Measurements from ENCODE around the gene NEB.
"Not testable (repeated sequence)": the region's sequence is repeated elsewhere in the genome, so short reads cannot be mapped to it uniquely, and the experiment has no call there.

DNA sequence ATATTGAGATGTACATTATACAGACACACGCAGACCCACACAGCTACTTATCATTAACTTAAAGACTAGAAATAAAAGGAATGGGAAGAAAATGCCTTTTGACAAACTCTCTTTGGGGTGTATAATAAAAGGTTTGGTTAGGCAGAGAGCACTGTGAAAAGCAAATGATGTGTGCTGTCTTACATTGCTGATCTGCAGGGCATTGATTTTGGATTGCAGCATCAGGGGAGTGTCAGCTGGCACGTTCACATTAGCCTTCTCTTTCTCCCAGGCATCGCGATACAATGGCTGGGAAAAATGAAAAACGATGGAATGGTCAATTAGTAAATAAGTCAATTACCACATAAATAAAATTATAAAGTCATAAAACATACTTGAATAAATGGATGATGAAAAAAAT is 153.0 kb downstream of the NEB start:
- TF ChIP-seq EZH2 (IDR thresholded peaks at IDR 0.05; ENCODE audit: low read length, unreplicated experiment); EZH2phosphoT487 (IDR thresholded peaks at IDR 0.05; ENCODE audit: borderline replicate concordance, low read length): not testable (repeated sequence)
- TF ChIP-seq, protein P1, sequence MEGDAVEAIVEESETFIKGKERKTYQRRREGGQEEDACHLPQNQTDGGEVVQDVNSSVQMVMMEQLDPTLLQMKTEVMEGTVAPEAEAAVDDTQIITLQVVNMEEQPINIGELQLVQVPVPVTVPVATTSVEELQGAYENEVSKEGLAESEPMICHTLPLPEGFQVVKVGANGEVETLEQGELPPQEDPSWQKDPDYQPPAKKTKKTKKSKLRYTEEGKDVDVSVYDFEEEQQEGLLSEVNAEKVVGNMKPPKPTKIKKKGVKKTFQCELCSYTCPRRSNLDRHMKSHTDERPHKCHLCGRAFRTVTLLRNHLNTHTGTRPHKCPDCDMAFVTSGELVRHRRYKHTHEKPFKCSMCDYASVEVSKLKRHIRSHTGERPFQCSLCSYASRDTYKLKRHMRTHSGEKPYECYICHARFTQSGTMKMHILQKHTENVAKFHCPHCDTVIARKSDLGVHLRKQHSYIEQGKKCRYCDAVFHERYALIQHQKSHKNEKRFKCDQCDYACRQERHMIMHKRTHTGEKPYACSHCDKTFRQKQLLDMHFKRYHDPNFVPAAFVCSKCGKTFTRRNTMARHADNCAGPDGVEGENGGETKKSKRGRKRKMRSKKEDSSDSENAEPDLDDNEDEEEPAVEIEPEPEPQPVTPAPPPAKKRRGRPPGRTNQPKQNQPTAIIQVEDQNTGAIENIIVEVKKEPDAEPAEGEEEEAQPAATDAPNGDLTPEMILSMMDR (conservative IDR thresholded peaks at IDR 0.05; ENCODE audit: low read depth, low read length): not testable (repeated sequence)
